A172 (cell line): ENCODE measurements around the gene ZNF66. TPM values are rescaled to one million over a fixed set of nuclear protein-coding genes. Genes with fewer than 3 reads are reported as not detected.
"Not testable (repeated sequence)": the region's sequence is repeated elsewhere in the genome, so short reads cannot be mapped to it uniquely, and the experiment has no call there.

ENCODE experiments used
- DNase-seq: peaks from one replicate; pipeline ENCODE4 v3.0.0-alpha.2; 2015; ENCODE audit warnings: low spot score
- total RNA-seq: library from RNA; depleted of rRNA; stranded (reverse); fragments of >200 nt; shearing (Covaris generic); gene quantifications from 2 replicates; pipeline ENCODE4 v1.2.3, GENCODE V29; 2014; rRNA removed

The ZNF66 gene
- 1.3 and 1.5 TPM in 2 replicates for total RNA-seq

DNA sequence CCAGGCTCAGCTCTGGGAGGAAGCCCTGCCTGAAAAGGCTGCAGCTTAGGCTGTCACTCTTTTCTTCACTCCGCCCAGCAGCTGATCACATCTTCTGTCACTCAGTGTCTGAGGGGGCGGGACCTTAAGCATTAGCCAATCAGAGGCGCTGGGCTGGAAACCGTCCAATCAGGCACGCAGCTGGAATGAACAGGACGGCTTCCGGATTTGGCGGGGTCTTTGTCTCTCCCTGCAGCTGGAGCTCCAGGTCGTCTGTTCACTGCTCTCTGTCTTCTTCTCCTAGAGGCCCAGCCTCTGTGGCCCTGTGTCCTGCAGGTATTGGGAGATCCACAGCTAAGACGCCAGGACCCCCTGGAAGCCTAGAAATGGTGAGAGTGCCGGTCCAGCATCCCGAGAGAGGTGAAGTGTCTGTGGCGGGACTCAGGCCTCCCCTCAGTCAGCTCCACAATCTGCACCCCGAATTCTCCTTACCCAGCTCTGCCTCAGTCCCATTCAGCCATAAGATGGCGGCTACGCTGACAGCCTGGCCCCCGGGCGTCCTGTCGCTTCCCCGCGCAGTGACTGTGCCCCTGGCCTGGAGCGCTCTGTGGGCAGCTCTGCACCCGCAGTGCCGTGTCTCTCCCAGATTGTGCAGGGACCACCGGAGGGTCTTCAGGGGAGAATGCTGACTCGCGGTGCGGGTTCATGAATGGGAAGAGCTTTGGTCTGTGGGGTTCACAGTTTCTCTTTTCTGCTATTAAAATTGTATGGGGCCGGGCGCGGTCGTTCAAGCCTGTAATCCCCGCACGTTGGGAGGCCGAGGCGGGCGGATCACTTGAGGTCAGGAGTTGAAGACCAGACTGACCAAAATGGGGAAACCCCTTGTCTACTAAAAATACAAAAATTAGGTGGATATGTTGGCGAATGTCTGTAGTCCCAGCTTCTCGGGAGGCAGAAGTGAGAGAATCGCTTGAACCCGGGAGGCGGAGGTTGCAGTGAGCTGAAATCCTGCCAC, at the start of gene ZNF66:
Gene ZNF66, plus strand, starts transcription at position 222 of the 994 bp plus-strand sequence. Its CDS starts 144 bp downstream, at position 366.
- peak; percentile 88 for DNase-seq

DNA sequence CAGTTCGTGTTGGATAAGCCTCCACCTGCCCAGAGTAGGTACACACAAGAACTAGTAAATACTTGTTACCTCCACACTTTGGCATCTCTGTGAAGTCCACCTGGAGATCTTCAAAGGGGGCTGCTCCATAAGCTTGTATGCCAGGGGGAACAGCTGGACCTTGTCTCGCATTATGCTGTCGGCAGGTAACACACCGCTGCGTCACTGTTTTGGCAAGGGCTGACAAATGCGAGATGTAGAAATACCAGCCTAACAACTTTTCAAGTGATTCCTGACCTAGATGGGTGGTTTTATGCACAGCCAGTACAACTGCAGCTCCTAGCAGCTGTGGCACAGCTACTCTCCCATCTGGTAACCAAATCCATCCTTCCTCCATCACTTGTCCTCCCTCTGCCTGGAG, 25.9 kb upstream of the ZNF66 start:
- not testable (repeated sequence) for DNase-seq

DNA sequence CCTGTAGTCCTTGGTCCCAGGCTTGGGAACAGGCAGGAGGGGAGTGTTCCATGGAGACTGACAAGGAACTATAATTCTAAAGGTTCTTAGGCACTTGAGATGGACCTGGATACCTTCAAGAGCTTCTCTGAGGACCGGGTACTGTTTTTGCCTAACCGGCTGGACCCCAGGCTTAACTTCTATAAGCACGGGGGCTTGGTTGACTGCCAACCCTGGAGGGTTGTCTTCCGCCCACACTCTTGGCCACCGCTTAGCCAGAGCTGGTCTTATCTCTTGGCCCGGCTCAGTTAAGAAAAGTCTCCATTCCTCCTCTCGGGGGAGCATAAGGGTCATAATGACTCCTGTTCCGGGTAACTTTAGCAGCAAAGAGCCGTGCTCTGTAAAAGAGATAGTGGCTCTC, 23.8 kb upstream of the ZNF66 start:
- DNase-seq: not testable (repeated sequence)

DNA sequence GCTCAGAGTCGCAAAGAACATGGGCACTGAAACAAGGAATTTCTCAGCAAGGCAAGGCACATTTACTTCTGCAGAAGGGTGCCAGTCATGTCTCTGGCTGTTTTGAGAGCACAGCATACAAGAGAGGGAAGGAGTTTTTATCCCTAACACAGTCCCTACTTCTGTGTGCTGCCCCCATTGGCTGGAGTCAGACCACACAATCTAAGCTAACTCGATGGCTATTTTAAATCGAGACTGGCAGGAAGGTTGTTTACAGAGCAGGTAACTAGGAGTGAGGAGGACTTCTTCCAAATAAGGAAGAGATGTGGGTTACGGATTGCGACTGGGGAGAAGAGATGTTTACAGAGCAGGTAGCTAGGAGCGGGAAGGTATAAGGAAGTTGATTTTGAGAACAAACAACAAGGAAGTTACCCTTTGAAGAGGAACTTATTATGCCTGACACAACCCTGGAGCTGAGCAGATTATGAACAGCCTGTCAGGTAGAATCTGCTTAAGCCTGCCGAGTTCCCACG, 6.8 kb upstream of the ZNF66 start:
- not testable (repeated sequence) for DNase-seq

DNA sequence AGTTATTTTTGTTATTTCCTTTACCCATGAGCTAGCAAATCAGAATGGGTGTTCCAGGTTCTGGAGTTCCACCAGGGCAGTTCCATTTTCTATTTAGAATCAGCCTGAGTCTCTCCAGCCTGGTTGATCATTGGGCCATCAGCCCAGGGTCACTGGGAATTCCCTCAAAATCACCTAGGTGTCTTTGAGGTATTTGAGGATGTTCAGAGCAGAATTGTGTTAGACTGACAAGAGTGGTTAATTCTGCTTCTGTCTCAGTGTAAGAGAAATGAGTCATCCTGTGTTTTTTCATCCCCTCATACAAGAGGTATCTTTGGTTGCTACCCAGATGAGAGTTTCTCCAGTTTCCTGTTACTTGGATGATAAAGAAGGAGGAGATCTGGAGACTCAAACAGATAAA, 11.7 kb downstream of the ZNF66 start:
- no peak for DNase-seq

DNA sequence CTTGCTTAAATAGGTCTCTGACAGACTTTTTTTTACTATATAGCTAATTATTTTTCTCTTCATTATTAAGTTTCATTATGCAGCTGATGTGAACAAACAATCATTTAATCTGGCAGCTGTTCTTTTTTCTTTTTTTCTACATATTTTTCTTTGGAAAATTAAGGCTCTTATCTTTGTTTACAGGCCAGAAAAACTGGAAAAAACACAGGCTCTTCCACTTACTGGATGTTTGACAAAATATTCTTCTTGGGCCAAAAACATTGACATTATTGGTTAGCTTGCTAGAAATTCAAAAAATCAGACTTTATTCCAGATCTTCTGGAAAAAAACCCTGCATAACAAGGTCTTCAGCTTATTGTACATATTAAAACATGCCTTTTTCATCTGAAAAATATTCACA, 15.7 kb downstream of the ZNF66 start:
- DNase-seq: no peak

DNA sequence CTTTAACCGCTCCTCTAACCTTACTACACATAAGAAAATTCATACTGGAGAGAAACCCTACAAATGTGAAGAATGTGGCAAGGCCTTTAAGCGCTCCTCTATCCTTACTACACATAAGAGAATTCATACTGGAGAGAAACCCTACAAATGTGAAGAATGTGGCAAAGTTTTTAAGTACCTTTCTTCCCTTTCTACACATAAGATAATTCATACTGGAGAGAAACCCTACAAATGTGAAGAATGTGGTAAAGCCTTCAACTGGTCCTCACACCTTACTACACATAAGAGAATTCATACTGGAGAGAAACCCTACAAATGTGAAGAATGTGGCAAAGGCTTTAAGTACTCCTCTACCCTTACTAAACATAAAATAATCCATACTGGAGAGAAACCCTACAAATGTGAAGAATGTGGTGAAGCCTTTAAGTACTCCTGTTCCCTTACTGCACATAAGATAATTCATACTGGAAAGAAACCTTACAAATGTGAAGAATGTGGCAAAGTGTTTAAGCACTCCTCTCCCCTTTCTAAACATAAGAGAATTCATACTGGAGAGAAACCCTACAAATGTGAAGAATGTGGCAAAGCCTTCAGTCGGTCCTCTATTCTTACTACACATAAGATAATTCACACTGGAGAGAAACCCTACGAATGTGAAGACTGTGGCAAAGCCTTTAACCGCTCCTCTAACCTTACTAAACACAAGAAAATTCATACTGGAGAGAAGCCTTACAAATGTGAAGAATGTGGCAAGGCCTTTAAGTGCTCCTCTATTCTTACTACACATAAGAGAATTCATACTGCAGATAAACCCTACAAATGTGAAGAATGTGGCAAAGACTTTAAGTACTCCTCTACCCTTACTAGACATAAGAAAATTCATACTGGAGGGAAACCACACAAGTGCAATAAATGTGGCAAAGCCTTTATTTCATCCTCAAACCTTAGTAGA, 30.5 kb downstream of the ZNF66 start:
- DNase-seq: not testable (repeated sequence)

DNA sequence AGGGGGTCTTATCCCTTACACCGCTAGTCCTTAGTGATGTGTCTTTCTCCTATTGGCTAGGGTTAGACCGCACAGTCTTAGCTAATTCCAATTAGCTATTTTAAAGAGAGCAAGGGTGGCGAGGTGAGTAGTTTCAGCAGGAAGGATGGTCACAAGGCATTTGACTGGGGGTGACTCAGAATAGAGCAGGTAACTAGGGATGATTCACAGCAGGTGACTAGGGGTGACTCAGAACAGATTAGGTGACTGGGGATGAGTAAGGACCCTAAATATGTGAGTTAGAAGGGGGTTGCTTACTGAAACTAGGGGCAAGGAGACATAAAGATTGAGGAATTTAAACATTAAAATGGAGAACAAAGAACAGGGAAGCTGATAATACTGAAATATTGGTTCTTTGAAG, 64.3 kb downstream of the ZNF66 start:
- DNase-seq: peak; percentile 32

Other genes starting within 250 kb of the ZNF66 start
- 1.5 and 4.0 TPM in 2 replicates for gene ZNF737, start 210.5 kb upstream of the ZNF66 start, total RNA-seq
- gene ZNF626, start 114.7 kb upstream of the ZNF66 start, total RNA-seq: 1.5 and 5.7 TPM in 2 replicates
- gene ZNF85, start 146.9 kb downstream of the ZNF66 start, total RNA-seq: 19.4 and 29.9 TPM in 2 replicates
- gene ZNF430, start 244.4 kb downstream of the ZNF66 start, total RNA-seq: 8.3 and 9.8 TPM in 2 replicates